Mesendoderm (in vitro differentiated cells): ENCODE measurements around the gene SHISAL1.

Source experiments
- DNase-seq: peaks from one replicate; pipeline ENCODE4 v3.0.0; 2013
- H2AK5ac ChIP-seq: 2 replicates; pipeline ENCODE4 v1.6.1; 2013; ENCODE audit warnings: low read length, inconsistent platforms
- H2BK120ac ChIP-seq: 2 replicates; pipeline ENCODE4 v1.6.1; 2013; ENCODE audit warnings: low read depth, mild to moderate bottlenecking, low read length, moderate library complexity, mixed read lengths
- H2BK15ac ChIP-seq: replicated peaks from 2 replicates; pipeline ENCODE4 v1.6.1; 2013; ENCODE audit warnings: low read depth, mild to moderate bottlenecking, moderate library complexity
- H2BK5ac ChIP-seq: 2 replicates; pipeline ENCODE4 v1.6.1; 2013; ENCODE audit warnings: low read length, inconsistent platforms
- H3K18ac ChIP-seq: 2 replicates; pipeline ENCODE4 v1.6.1; 2013; ENCODE audit warnings: mild to moderate bottlenecking, low read length, mixed read lengths
- H3K23ac ChIP-seq: one replicate; pipeline ENCODE4 v1.6.1; 2013; ENCODE audit warnings: low read length
- H3K27ac ChIP-seq: 2 replicates; pipeline ENCODE4 v1.5.1; 2013; ENCODE audit warnings: low read depth, mild to moderate bottlenecking, inconsistent platforms, low read length, moderate library complexity
- H3K27me3 ChIP-seq: 2 replicates; pipeline ENCODE4 v1.6.1; 2013; ENCODE audit warnings: low read length, control low read depth, mild to moderate bottlenecking, inconsistent platforms; ENCODE audit not compliant: insufficient read depth, poor library complexity
- H3K36me3 ChIP-seq: 2 replicates; pipeline ENCODE4 v1.6.1; 2013; ENCODE audit warnings: low read length, inconsistent platforms; ENCODE audit not compliant: control insufficient read depth, insufficient read depth
- H3K4ac ChIP-seq: one replicate; pipeline ENCODE4 v1.6.1; 2013; ENCODE audit warnings: low read depth, mild to moderate bottlenecking, low read length, moderate library complexity
- H3K4me1 ChIP-seq: 2 replicates; pipeline ENCODE4 v1.6.1; 2013; ENCODE audit warnings: low read depth, low read length, inconsistent platforms; ENCODE audit not compliant: control insufficient read depth
- H3K4me2 ChIP-seq: 2 replicates; pipeline ENCODE4 v1.6.1; 2013; ENCODE audit warnings: low read length
- H3K4me3 ChIP-seq: 2 replicates; pipeline ENCODE4 v1.5.1; 2013; ENCODE audit warnings: mild to moderate bottlenecking, low read length
- H3K56ac ChIP-seq: one replicate; pipeline ENCODE4 v1.6.1; 2013; ENCODE audit warnings: low read length
- H3K79me1 ChIP-seq: 2 replicates; pipeline ENCODE4 v1.6.1; 2013; ENCODE audit warnings: low read length, inconsistent platforms
- H3K79me2 ChIP-seq: 2 replicates; pipeline ENCODE4 v1.6.1; 2013; ENCODE audit warnings: mild to moderate bottlenecking, low read length; ENCODE audit not compliant: control insufficient read depth, insufficient read depth
- H3K9ac ChIP-seq: 2 replicates; pipeline ENCODE4 v1.6.1; 2013; ENCODE audit warnings: low read length, inconsistent platforms
- H4K5ac ChIP-seq: one replicate; pipeline ENCODE4 v1.6.1; 2013; ENCODE audit warnings: low read length
- H4K8ac ChIP-seq: one replicate; pipeline ENCODE4 v1.6.1; 2013; ENCODE audit warnings: low read depth, mild to moderate bottlenecking, control low read depth, low read length, moderate library complexity
- WGBS: extraction: QIAGEN DNeasy Blood & Tissue Kit; methylation state at CpG from one replicate; pipeline ENCODE4 v1.1.7; 2013; ENCODE audit warnings: low lambda C conversion rate, missing lambda C conversion rate; ENCODE audit not compliant: insufficient coverage; ENCODE audit errors: extremely low coverage; 5-methylcytosine and 5-hydroxymethylcytosine counted together

SHISAL1 gene

DNA sequence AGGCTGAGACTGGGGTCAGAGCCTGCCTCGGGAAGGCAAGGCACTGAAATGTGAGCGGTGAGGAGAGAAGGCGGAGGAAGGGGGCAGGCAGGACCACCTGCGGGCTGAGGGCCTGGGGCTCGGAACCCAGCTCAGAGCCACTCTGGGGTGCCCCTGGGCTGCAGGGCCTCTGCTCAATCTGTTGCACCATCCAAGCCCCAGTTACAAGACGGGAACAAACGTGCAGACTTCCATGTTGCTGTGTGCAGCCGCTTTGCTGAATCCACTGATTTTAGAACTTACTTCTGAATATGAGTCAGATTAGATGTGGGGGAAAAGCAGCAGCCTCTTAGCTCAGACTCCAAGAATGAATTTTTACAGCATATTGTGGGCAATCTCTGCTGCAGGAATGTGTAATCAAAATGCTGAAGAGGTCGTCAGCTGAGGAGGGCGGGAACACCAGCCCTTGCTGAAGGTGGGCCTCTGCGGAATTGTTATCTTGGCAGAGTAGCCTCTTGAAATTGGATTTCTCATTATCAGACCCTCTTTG lies 110.4 kb downstream of the SHISAL1 start:
- Histone ChIP-seq H3K27ac (no peak overlapping the region), H3K4me3 (no peak overlapping the region), H3K4ac (no peak overlapping the region), H3K4me2 (no peak overlapping the region), H3K4me1 (no peaks in the 10 kb centered on the region), H4K8ac (no peak overlapping the region), H3K18ac (no peak overlapping the region), H3K9ac (no peak overlapping the region), H2BK120ac (no peak overlapping the region), H3K56ac (no peak overlapping the region), H3K27me3 (no peaks in the 10 kb centered on the region), H3K79me1 (no peaks in the 10 kb centered on the region), H2AK5ac (no peak overlapping the region), H4K5ac (no peak overlapping the region), H3K36me3 (no peaks in the 10 kb centered on the region), H3K23ac (no peak overlapping the region), H2BK5ac (no peak overlapping the region), H3K79me2 (no peaks in the 10 kb centered on the region), H2BK15ac (no peak overlapping the region)
- no CpG with 5 or more reads among the region's 11 CpGs for WGBS
- DNase-seq: no peak

DNA sequence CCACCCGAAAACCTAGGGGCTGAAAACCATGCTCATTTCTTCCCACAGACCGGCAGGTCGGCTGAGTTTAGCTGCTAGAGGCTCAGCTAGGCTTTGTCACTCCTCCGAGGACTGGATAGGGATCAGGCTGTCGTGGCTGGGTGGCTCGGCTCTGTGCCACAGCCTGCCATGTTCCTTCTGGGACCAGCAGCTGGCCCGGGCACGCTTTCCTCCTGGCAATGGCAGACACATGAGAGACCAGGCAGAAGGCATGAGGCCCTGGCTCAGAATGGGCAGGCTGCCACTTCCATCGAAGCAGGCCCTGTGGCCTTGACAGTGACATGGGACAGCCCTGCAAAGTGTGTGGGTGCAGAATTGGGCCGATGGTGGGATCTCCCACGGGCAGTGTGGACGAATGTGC lies 111.1 kb downstream of the SHISAL1 start:
- H4K5ac ChIP-seq: no peak overlapping the region
- no peaks in the 10 kb centered on the region for H3K27me3 ChIP-seq
- no CpG with 5 or more reads among the region's 12 CpGs for WGBS
- H3K27ac ChIP-seq: no peak overlapping the region
- no peak overlapping the region for H3K18ac ChIP-seq
- H3K4me3 ChIP-seq: no peak overlapping the region
- no peak overlapping the region for H2AK5ac ChIP-seq
- DNase-seq: no peak
- H3K4ac ChIP-seq: no peak overlapping the region
- no peaks in the 10 kb centered on the region for H3K79me1 ChIP-seq
- H3K9ac ChIP-seq: no peak overlapping the region
- H2BK5ac ChIP-seq: no peak overlapping the region
- no peak overlapping the region for H3K4me2 ChIP-seq
- no peak overlapping the region for H3K23ac ChIP-seq
- no peak overlapping the region for H2BK120ac ChIP-seq
- no peak overlapping the region for H4K8ac ChIP-seq
- no peaks in the 10 kb centered on the region for H3K4me1 ChIP-seq
- no peaks in the 10 kb centered on the region for H3K79me2 ChIP-seq
- no peak overlapping the region for H2BK15ac ChIP-seq
- H3K36me3 ChIP-seq: no peaks in the 10 kb centered on the region
- no peak overlapping the region for H3K56ac ChIP-seq

DNA sequence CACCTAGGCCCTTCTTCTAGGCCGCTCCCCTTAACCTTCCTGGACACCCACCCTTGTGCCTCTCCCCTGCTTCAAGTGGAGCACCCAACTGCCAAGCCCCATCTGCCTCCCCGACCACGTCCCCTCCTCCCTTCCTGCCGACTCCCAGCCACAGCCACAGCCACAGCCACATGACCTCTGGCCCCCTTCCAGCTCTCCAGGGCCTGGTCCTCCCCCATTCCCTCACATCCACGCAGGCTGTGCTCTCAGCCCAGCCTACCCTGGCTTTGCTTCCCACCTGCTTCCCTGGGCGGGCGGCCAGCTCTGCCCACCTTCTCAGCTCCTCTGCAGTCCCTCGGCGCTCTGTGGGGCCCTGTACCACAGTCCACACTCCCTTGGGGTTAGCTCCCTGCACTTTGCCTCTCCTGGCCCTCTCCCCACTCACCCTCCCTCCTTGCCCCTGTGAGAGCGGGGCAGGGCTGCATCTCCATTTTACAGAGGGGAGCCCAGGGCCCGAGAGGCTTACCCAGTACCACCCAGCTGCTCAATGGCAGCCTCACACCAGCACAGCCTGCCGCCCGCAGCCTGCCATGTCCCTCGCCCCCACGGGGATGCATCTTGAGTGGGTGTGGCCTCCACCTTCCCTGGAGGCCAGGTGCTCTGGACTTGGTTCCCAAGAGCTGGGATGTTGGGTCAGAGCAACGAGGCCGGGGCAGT lies 111.7 kb downstream of the SHISAL1 start:
- Histone ChIP-seq H4K8ac (no peak overlapping the region), H3K4ac (no peak overlapping the region), H3K56ac (no peak overlapping the region), H3K23ac (no peak overlapping the region), H2BK5ac (no peak overlapping the region), H3K18ac (no peak overlapping the region), H3K27me3 (no peaks in the 10 kb centered on the region), H4K5ac (no peak overlapping the region), H3K79me2 (no peaks in the 10 kb centered on the region), H3K4me3 (no peak overlapping the region), H2AK5ac (no peak overlapping the region), H3K9ac (no peak overlapping the region), H3K4me1 (no peaks in the 10 kb centered on the region), H2BK120ac (no peak overlapping the region), H3K36me3 (no peaks in the 10 kb centered on the region), H3K79me1 (no peaks in the 10 kb centered on the region), H2BK15ac (no peak overlapping the region), H3K27ac (no peak overlapping the region), H3K4me2 (no peak overlapping the region)
- DNase-seq: no peak
- no CpG with 5 or more reads among the region's 17 CpGs for WGBS

GRCh38 chr22:44200451-44200850 lies 112.3 kb downstream of the SHISAL1 start:
- WGBS: no CpG with 5 or more reads among the region's 6 CpGs
- Histone ChIP-seq H3K4me2 (no peak overlapping the region), H4K8ac (no peak overlapping the region), H3K4ac (no peak overlapping the region), H3K18ac (no peak overlapping the region), H2BK120ac (no peak overlapping the region), H3K9ac (no peak overlapping the region), H3K27me3 (no peaks in the 10 kb centered on the region), H3K27ac (no peak overlapping the region), H2BK15ac (no peak overlapping the region), H3K79me1 (no peaks in the 10 kb centered on the region), H4K5ac (no peak overlapping the region), H3K79me2 (no peaks in the 10 kb centered on the region), H3K36me3 (no peaks in the 10 kb centered on the region), H3K4me1 (no peaks in the 10 kb centered on the region), H3K56ac (no peak overlapping the region), H3K23ac (no peak overlapping the region), H2AK5ac (no peak overlapping the region), H2BK5ac (no peak overlapping the region), H3K4me3 (no peak overlapping the region)
- DNase-seq: no peak

- no peak overlapping the region for H3K23ac ChIP-seq
- no peak overlapping the region for H2BK5ac ChIP-seq
- no peak overlapping the region for H3K4me3 ChIP-seq
- no peaks in the 10 kb centered on the region for H3K4me1 ChIP-seq
- no CpG with 5 or more reads among the region's 5 CpGs for WGBS
- H3K36me3 ChIP-seq: no peaks in the 10 kb centered on the region
- no peaks in the 10 kb centered on the region for H3K79me2 ChIP-seq
- H2AK5ac ChIP-seq: no peak overlapping the region
- no peaks in the 10 kb centered on the region for H3K27me3 ChIP-seq
- no peak overlapping the region for H3K4ac ChIP-seq
- no peak overlapping the region for H4K5ac ChIP-seq
- no peak overlapping the region for H3K27ac ChIP-seq
- no peak overlapping the region for H2BK120ac ChIP-seq
- no peak overlapping the region for H3K9ac ChIP-seq
- no peak overlapping the region for H3K4me2 ChIP-seq
- no peak overlapping the region for H3K56ac ChIP-seq
- no peak for DNase-seq
- no peak overlapping the region for H2BK15ac ChIP-seq
- no peak overlapping the region for H3K18ac ChIP-seq
- no peak overlapping the region for H4K8ac ChIP-seq
- H3K79me1 ChIP-seq: no peaks in the 10 kb centered on the region
These were observed 112.9 kb downstream of the SHISAL1 start for GRCh38 chr22:44199866-44200265.

DNA sequence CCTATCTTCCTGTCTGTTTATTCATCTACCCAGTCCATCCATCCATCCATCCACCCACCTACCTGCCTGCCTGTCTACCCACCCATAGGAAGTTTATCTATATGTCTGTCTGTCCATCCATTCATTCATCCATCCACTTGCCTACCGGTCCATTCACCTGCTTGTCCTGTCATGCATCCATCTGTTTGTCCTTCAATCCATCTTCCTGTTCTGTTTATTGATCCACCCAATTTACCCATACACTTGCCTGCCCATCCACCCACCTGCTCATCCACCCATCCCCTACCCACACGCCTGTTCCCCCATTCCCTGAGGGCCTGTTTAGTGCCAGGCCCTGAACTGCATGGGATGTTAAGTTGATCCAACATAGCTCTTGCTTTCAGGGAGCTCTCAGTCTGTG lies 113.6 kb downstream of the SHISAL1 start:
- H2BK15ac ChIP-seq: no peak overlapping the region
- no peak overlapping the region for H3K23ac ChIP-seq
- no CpG with 5 or more reads among the region's 2 CpGs for WGBS
- H3K18ac ChIP-seq: no peak overlapping the region
- no peaks in the 10 kb centered on the region for H3K36me3 ChIP-seq
- no peak overlapping the region for H3K9ac ChIP-seq
- H3K4ac ChIP-seq: no peak overlapping the region
- H3K79me2 ChIP-seq: no peaks in the 10 kb centered on the region
- H2BK5ac ChIP-seq: no peak overlapping the region
- no peak for DNase-seq
- H4K5ac ChIP-seq: no peak overlapping the region
- no peak overlapping the region for H2BK120ac ChIP-seq
- H3K4me3 ChIP-seq: no peak overlapping the region
- H4K8ac ChIP-seq: no peak overlapping the region
- no peaks in the 10 kb centered on the region for H3K27me3 ChIP-seq
- H3K79me1 ChIP-seq: no peaks in the 10 kb centered on the region
- no peaks in the 10 kb centered on the region for H3K4me1 ChIP-seq
- no peak overlapping the region for H2AK5ac ChIP-seq
- no peak overlapping the region for H3K4me2 ChIP-seq
- H3K27ac ChIP-seq: no peak overlapping the region
- no peak overlapping the region for H3K56ac ChIP-seq
